GM12874 (cell line): ENCODE results near the gene ATG4B.

ENCODE experiments used
- TF ChIP-seq, protein P1 (sequence below): IDR thresholded peaks from 2 replicates; pipeline ENCODE4 v1.5.1; 2011; ENCODE audit warnings: low read depth, mild to moderate bottlenecking, control low read depth, low read length, moderate library complexity; ENCODE audit not compliant: insufficient read depth

Gene ATG4B

DNA sequence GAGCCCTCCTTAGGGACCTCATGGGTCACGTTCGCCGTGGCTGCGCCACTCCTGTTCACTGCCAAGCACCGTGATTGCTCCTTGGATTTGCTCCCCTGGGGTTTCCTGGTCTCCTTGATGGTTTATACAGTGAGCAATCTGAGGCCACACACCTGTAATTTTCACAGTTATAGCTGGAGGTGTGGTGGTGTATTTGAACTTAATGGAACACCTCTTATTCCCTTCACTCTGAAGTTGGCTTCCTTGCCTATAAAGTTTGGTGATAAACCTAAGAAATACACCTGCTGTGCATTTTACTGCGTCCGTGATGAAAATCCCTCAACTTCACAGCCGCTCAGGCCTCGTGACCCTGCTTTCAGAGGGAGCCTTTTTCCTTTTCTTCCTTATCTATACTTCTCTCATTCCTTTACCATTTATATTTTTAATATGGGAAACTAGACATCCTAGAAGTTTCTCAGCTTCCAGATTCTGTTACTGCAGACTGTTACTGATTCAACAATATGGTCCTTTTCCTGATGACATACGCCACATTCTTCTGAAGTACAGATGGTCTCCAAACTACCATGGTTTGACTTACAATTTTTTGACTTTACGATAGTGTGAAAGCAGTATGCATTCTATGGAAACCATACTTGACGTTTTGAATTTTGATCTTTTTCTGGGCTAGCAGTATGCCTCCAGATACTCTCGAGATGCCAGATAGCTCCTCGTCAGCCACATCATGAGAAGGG lies 8.6 kb downstream of the ATG4B start:
- TF ChIP-seq, protein P1, sequence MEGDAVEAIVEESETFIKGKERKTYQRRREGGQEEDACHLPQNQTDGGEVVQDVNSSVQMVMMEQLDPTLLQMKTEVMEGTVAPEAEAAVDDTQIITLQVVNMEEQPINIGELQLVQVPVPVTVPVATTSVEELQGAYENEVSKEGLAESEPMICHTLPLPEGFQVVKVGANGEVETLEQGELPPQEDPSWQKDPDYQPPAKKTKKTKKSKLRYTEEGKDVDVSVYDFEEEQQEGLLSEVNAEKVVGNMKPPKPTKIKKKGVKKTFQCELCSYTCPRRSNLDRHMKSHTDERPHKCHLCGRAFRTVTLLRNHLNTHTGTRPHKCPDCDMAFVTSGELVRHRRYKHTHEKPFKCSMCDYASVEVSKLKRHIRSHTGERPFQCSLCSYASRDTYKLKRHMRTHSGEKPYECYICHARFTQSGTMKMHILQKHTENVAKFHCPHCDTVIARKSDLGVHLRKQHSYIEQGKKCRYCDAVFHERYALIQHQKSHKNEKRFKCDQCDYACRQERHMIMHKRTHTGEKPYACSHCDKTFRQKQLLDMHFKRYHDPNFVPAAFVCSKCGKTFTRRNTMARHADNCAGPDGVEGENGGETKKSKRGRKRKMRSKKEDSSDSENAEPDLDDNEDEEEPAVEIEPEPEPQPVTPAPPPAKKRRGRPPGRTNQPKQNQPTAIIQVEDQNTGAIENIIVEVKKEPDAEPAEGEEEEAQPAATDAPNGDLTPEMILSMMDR: no peak

DNA sequence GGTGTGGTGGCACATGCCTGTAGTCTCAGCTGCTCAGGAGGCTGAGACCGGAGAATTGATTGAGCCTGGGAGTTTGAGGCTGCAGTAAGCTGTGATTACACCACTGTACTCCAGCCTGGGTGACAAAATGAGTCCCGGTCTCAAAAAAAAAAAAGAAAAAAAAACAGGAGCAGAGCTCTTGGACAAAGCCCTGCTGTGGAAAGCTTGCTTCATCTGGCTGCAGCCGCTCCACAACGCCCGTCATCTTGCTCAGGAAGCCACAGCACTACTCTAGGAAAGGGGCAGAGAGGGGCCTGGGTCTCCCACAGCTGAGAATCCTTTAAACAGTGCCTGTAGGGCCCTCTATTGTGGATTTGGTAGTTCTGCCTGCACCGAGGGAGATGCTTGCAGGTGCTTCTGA lies 11.0 kb downstream of the ATG4B start:
- TF ChIP-seq, protein P1: no peak

DNA sequence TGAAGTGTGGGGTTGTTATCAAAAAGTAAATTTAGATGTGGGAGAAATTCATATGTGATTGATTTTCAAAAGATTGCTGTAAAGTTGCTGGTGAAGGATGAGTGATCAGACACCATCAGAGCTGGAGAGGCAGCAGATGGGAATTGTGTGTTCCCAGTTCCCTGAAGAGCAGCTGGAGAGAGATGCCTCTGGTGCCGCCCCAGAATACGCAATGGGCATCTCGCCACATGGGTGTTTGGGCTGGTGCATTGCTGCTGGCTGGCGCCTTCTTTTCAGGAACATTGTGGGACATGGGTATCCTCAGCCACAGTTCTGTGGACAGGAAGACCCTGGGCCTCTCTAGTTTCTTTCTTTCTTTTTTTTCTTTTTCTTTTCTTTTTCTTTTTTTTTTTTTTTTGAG lies 11.9 kb downstream of the ATG4B start:
- TF ChIP-seq, protein P1: no peak

DNA sequence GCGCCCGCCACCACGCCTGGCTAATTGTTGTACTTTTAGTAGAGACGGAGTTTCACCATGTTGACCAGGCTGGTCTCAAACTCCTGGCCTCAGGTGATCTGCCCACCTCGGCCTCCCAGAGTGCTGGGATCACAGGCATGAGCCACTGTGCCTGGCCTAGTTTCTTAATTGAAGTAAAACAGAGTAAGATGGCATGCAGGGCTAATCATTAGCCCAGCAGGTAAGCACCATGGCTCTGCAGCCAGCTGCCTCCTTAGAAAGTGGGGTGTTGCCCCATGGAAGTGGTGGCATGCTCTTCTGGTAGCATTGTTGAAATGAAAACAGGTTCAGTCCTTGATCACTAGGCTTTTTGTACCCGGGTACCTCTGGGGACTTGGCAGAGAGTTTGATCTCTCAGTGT lies 12.4 kb downstream of the ATG4B start:
- TF ChIP-seq, protein P1: no peak

DNA sequence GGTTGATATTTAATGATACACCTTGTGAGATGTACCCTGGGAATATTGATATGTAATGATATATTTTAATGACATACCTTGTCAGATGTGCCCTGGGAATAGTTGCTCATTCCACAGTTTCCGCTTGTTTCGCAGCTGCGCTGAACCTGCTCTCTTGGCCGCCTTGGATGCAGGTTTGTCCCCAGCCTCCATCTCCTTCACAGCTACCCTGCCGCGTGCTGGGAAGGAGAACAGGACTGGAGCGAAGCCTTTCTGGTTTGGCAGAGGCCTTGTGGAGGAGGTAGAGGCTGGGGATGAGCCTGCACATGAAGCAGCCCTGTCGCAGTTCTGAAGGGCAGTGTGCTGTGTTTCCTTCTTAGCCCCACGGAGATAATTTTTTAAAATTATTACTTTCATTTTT lies 14.6 kb downstream of the ATG4B start:
- TF ChIP-seq, protein P1: no peak

DNA sequence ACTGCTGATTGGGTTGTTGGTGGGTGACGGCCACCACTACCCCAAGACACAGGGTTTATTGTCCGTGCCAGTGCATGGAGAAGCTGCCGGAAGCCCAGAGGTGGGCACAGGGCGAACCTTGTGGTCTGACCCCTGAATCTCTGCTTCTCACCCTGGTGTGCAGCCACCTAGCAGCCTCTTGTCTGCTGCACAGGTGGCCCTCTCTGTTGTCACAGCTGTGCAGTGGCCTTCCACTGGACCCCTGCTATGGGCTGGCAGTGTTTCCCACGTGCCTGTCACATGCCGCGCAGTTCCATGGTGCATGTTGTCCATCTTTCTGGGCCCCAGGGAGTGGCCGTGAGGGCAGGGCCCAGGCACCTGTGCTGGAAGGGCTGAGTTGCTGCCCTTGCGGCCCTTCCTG lies 15.2 kb downstream of the ATG4B start:
- TF ChIP-seq, protein P1: no peak

- TF ChIP-seq, protein P1: no peak
Observed at GRCh38 chr2:241653210-241653750, 15.8 kb downstream of the ATG4B start.
